NCI-H524 (cell line): ENCODE data around the gene MTFR1L.

Experiments used
- DNase-seq, 2 experiments: peaks; one replicate each; lab custom pipeline; 2025; lab: John Stamatoyannopoulos, UW

Gene MTFR1L

DNA sequence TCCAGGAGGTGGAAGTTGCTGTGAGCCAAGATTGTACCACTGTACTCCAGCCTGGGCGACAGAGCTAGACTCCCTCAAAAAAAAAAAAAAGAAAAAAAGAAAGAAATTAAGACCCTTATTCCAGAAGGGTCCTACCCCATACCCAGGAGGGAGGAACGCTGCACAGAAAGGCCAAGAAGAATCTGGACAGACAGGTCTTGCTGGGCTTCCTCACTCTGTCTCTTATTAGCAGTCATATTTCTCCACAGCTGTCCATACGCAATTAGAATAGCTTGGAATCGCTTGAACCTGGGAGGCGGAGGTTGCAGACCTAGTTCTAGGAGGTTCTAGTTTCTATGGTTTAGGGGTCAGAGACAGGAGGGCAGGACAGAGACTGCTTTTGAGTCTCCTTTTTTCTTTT, 58.9 kb downstream of the MTFR1L start:
- DNase-seq, result no peak

DNA sequence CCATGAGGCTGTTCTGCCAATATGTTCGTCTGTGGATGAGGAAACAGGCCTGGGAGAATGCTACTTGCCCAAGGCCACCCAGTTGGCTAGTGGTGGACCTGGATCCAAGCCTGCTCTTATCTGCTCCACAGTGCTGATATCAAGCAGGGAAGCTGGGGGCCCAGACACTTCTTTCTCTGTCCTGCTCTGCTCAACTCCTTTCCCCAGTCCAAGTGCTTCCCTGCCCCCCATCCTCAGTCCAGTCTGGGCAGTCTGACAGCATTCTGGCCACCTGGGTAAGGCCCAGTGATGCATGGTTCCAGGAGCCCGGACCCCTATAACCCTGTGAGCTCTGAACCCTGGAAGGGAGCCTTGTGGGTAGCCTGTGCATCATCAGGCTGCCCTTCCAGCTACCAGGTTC, 59.9 kb downstream of the MTFR1L start:
- DNase-seq, result no peak

DNA sequence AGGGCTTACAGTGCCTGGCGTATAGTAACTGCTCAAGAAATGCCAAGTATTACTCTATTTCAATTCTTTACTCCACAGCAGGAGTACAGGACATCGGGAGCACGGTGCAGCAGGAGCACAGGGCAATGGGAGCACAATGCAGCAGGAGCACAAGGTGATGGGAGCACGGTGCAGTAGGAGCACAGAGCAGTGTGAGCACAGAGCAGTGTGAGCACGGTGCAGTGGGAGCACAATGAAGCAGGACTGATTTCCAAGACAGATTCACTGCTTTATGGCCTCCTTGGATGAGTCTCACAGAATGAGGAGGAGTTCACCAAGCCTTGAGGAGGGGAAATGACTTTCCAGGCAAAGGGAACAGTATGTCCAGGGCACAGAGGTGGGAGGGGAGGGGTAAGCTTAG, 60.8 kb downstream of the MTFR1L start:
- no peak for DNase-seq

DNA sequence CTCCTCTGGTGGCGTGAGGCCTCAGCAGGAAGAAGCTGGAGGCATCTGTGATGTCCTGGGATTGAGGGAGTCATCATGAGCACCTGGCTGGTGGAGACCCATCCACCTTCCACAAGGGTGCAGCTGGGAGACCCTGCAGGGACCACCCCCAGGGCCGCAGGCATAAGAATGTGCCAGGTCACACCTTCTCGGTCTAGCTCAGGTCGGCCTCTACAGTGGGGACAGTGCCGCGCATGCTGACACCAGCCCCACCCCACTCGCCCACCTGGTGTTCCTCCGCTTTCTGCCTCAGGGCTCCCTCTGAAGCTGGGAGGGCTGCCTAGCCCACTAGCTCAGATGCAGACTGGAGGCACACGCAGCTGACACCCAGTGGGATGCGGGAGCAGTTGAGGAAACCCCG, 61.5 kb downstream of the MTFR1L start:
- DNase-seq, result no peak
